Measurements from ENCODE around the gene SLC17A2.

The SLC17A2 gene

DNA sequence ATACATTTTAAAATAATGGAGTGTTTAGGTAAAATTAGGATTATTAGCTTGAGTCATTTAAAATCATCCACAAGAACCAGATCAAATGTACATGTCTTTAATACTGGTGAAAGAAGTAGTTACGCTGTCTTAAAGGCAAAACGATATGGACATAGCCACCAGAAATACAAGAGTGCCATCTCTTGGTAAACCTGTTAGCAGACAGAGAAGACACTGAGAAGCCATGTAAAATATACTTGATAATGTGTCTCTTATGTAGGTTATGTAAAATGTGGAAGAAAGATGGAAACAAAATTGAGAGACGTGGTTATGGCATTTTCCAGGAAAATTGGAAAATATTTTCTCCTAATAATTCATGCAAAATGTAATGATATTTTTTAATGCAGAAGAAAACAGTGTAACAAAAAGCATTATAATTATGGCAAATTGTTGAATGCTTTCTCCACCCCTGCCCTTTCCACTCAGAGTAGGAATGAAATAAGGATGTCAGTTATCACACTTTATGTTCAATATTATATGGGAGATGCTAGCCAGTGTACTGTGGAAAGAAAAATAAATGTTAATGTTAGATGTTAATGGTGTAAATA lies 12.2 kb upstream of the SLC17A2 start:
- no peaks in the 10 kb centered on the region for H4K20me1 ChIP-seq (ENCODE audit: control insufficient read depth, insufficient read depth, low read depth, low read length)
- H3K9me3 ChIP-seq (ENCODE audit: control insufficient read depth, insufficient read depth, low read length): peaks cover 12% of the 10 kb centered on the region
- no peaks in the 10 kb centered on the region for H3K9me2 ChIP-seq (replicated peaks; ENCODE audit: control insufficient read depth, low read length)
- H3K27ac ChIP-seq (ENCODE audit: low read depth, low read length): no peak overlapping the region
- peaks cover 11% of the 10 kb centered on the region for H3K4me1 ChIP-seq (ENCODE audit: control insufficient read depth, low read length)
- H3K79me2 ChIP-seq (ENCODE audit: control insufficient read depth, low read length): no peaks in the 10 kb centered on the region
- TF ChIP-seq, protein P1, sequence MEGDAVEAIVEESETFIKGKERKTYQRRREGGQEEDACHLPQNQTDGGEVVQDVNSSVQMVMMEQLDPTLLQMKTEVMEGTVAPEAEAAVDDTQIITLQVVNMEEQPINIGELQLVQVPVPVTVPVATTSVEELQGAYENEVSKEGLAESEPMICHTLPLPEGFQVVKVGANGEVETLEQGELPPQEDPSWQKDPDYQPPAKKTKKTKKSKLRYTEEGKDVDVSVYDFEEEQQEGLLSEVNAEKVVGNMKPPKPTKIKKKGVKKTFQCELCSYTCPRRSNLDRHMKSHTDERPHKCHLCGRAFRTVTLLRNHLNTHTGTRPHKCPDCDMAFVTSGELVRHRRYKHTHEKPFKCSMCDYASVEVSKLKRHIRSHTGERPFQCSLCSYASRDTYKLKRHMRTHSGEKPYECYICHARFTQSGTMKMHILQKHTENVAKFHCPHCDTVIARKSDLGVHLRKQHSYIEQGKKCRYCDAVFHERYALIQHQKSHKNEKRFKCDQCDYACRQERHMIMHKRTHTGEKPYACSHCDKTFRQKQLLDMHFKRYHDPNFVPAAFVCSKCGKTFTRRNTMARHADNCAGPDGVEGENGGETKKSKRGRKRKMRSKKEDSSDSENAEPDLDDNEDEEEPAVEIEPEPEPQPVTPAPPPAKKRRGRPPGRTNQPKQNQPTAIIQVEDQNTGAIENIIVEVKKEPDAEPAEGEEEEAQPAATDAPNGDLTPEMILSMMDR (IDR thresholded peaks at IDR 0.05; ENCODE audit: low read depth, low read length, poor library complexity, severe bottlenecking): peak; percentile 64
- TF ChIP-seq EZH2phosphoT487 (IDR thresholded peaks at IDR 0.05; ENCODE audit: borderline replicate concordance, low read length): no peak
- no peaks in the 10 kb centered on the region for H3F3A ChIP-seq (ENCODE audit: control insufficient read depth, insufficient read depth)
- no peak overlapping the region for H3K4me3 ChIP-seq (ENCODE audit: low read length)
- no peaks in the 10 kb centered on the region for H3K27me3 ChIP-seq (ENCODE audit: control insufficient read depth, low read length)
- H3K36me3 ChIP-seq (ENCODE audit: control insufficient read depth, low read length): no peaks in the 10 kb centered on the region
- H3K4me2 ChIP-seq (ENCODE audit: low read length): no peak overlapping the region

DNA sequence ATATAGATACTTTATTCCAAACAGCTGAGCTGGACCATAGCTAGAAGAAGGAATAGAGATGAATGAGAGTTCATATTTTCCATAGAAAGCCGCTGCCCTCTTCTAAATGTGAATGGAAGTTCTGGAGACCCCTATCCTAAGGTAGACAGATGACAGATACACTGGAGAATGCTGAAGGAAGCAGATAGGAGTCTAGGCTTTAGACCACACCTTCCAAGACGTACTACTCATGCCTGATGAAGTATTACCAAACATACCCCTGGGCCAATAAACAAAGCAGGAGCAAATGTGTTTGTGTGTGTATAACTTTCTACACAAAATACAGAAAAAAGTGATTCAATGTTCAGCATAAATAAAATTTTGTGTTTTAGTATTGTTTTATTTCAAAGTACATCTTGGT lies 9.1 kb upstream of the SLC17A2 start:
- Histone ChIP-seq H3K79me2 (ENCODE audit: control insufficient read depth, low read length) (no peaks in the 10 kb centered on the region), H3K27ac (ENCODE audit: low read depth, low read length) (no peak overlapping the region), H3K27me3 (ENCODE audit: control insufficient read depth, low read length) (peaks cover 3% of the 10 kb centered on the region; the same call in 1 of the 2 replicates), H3K9me3 (ENCODE audit: control insufficient read depth, insufficient read depth, low read length) (no peaks in the 10 kb centered on the region), H3F3A (ENCODE audit: control insufficient read depth, insufficient read depth) (no peaks in the 10 kb centered on the region), H3K4me3 (ENCODE audit: low read length) (no peak overlapping the region), H3K36me3 (ENCODE audit: control insufficient read depth, low read length) (no peaks in the 10 kb centered on the region), H3K4me1 (ENCODE audit: control insufficient read depth, low read length) (no peaks in the 10 kb centered on the region), H3K4me2 (ENCODE audit: low read length) (no peak overlapping the region), H4K20me1 (ENCODE audit: control insufficient read depth, insufficient read depth, low read depth, low read length) (no peaks in the 10 kb centered on the region), H3K9me2 (replicated peaks; ENCODE audit: control insufficient read depth, low read length) (no peaks in the 10 kb centered on the region)
- no peak for TF ChIP-seq EZH2phosphoT487 (IDR thresholded peaks at IDR 0.05; ENCODE audit: borderline replicate concordance, low read length)
- TF ChIP-seq, protein P1 (IDR thresholded peaks at IDR 0.05; ENCODE audit: low read depth, low read length, poor library complexity, severe bottlenecking): no peak

DNA sequence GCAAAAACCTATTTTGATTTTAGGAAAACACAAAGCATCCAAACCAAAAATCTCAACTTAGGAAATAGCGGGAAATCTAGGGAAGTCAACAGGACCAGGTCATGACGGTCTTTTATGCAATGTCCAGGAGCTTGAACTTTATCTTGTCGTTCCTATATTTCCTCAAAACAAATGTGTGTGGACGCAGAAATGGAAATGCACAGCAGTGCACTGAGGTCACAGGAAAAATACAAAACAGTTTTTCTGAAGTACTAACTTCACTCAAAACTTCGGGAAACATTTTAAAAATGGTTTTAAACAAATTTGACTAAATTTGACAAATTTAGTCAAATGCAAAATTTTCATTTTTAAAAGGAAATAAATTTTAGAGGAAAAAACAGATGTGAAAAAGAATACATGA lies 5.5 kb upstream of the SLC17A2 start:
- H3K4me3 ChIP-seq (ENCODE audit: low read length): no peak overlapping the region
- peaks cover 3% of the 10 kb centered on the region; the same call in 1 of the 2 replicates for H3K27me3 ChIP-seq (ENCODE audit: control insufficient read depth, low read length)
- no peaks in the 10 kb centered on the region for H3K36me3 ChIP-seq (ENCODE audit: control insufficient read depth, low read length)
- TF ChIP-seq, protein P1 (IDR thresholded peaks at IDR 0.05; ENCODE audit: low read depth, low read length, poor library complexity, severe bottlenecking): no peak
- no peaks in the 10 kb centered on the region for H4K20me1 ChIP-seq (ENCODE audit: control insufficient read depth, insufficient read depth, low read depth, low read length)
- H3K9me3 ChIP-seq (ENCODE audit: control insufficient read depth, insufficient read depth, low read length): no peaks in the 10 kb centered on the region
- no peaks in the 10 kb centered on the region for H3K4me1 ChIP-seq (ENCODE audit: control insufficient read depth, low read length)
- H3K79me2 ChIP-seq (ENCODE audit: control insufficient read depth, low read length): no peaks in the 10 kb centered on the region
- H3K4me2 ChIP-seq (ENCODE audit: low read length): no peak overlapping the region
- H3K27ac ChIP-seq (ENCODE audit: low read depth, low read length): no peak overlapping the region
- no peaks in the 10 kb centered on the region for H3K9me2 ChIP-seq (replicated peaks; ENCODE audit: control insufficient read depth, low read length)
- H3F3A ChIP-seq (ENCODE audit: control insufficient read depth, insufficient read depth): no peaks in the 10 kb centered on the region

Measured in DOHH2 (cell line).